ENCODE measurements around the gene DUSP21. TPM values are rescaled to one million over a fixed set of nuclear protein-coding genes. Genes with fewer than 3 reads are reported as not detected.

Gene DUSP21
- total RNA-seq: not detected in 2 replicates

GRCh38 chrX:44843753-44844152 lies at the start of gene DUSP21:
Gene DUSP21 (plus strand): TSS chrX:44844021. CDS start chrX:44844133, 112 bp downstream.

GRCh38 chrX:44872821-44873414 lies 29.1 kb downstream of the DUSP21 start, which contains the start of gene KDM6A:
Gene KDM6A (plus strand): TSS chrX:44873188. CDS start chrX:44873552, 364 bp downstream.

Other genes with a start within 250 kb of the DUSP21 start
- gene KDM6A, start 29.2 kb downstream of the DUSP21 start, total RNA-seq: 7.5 and 11.7 TPM in 2 replicates

All from myometrial cell (primary cell).